ENCODE data around the gene GALNT13. TPM values are rescaled to one million over a fixed set of nuclear protein-coding genes. Genes with fewer than 3 reads are reported as not detected.

The GALNT13 gene
- total RNA-seq, 1 donor from 2014 or later = 2.0 TPM

GRCh38 chr2:154350911-154351310 lies 479.2 kb downstream of the GALNT13 start:
- Histone ChIP-seq H3K4me3 (ENCODE audit: insufficient read depth, low read depth, low read length) (no peak overlapping the region), H4K20me1 (ENCODE audit: insufficient read depth, low read length) (no peaks in the 10 kb centered on the region), H2AFZ (ENCODE audit: low read depth, low read length) (no peak overlapping the region), H3K27me3 (ENCODE audit: insufficient read depth, low read length) (no peaks in the 10 kb centered on the region), H3K79me2 (ENCODE audit: insufficient read depth, low read length) (no peaks in the 10 kb centered on the region), H3K36me3 (ENCODE audit: insufficient read depth, low read length) (no peaks in the 10 kb centered on the region), H3K4me1 (ENCODE audit: insufficient read depth, low read length) (no peaks in the 10 kb centered on the region), H3K9ac (ENCODE audit: low read length) (no peak overlapping the region), H3K9me3 (ENCODE audit: insufficient read depth, low read depth, low read length) (no peaks in the 10 kb centered on the region), H3K4me2 (ENCODE audit: low read length) (no peak overlapping the region), H3K27ac (ENCODE audit: low read depth, low read length) (no peak overlapping the region)
- H3K36me3 Mint-ChIP-seq (ENCODE audit: low read depth, unreplicated experiment) = no peaks in the 10 kb centered on the region
- H3K9me3 Mint-ChIP-seq (ENCODE audit: unreplicated experiment) = no peaks in the 10 kb centered on the region
- no peaks in the 10 kb centered on the region for H3K27me3 Mint-ChIP-seq (ENCODE audit: low read depth, unreplicated experiment)
- FAIRE-seq (no peak), DNase-seq (ENCODE audit: low read depth) (no peak)
- TF ChIP-seq, protein P1, sequence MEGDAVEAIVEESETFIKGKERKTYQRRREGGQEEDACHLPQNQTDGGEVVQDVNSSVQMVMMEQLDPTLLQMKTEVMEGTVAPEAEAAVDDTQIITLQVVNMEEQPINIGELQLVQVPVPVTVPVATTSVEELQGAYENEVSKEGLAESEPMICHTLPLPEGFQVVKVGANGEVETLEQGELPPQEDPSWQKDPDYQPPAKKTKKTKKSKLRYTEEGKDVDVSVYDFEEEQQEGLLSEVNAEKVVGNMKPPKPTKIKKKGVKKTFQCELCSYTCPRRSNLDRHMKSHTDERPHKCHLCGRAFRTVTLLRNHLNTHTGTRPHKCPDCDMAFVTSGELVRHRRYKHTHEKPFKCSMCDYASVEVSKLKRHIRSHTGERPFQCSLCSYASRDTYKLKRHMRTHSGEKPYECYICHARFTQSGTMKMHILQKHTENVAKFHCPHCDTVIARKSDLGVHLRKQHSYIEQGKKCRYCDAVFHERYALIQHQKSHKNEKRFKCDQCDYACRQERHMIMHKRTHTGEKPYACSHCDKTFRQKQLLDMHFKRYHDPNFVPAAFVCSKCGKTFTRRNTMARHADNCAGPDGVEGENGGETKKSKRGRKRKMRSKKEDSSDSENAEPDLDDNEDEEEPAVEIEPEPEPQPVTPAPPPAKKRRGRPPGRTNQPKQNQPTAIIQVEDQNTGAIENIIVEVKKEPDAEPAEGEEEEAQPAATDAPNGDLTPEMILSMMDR (IDR thresholded peaks at IDR 0.05; ENCODE audit: insufficient read depth, low read depth, low read length) = no peak
- TF ChIP-seq EZH2 (IDR thresholded peaks at IDR 0.05; ENCODE audit: insufficient read depth, low read length) = no peak
- H3K4me1 Mint-ChIP-seq (ENCODE audit: low read depth, unreplicated experiment) = no peaks in the 10 kb centered on the region
- no peak overlapping the region for H3K4me3 Mint-ChIP-seq (ENCODE audit: unreplicated experiment)
- no peak overlapping the region for H3K27ac Mint-ChIP-seq (ENCODE audit: unreplicated experiment)

- H3K79me2 ChIP-seq (ENCODE audit: insufficient read depth, low read length) = no peaks in the 10 kb centered on the region
- H3K9ac ChIP-seq (ENCODE audit: low read length) = no peak overlapping the region
- H3K27ac Mint-ChIP-seq (ENCODE audit: unreplicated experiment) = no peak overlapping the region
- H3K4me1 Mint-ChIP-seq (ENCODE audit: low read depth, unreplicated experiment) = no peaks in the 10 kb centered on the region
- no peak overlapping the region for H3K4me3 ChIP-seq (ENCODE audit: insufficient read depth, low read depth, low read length)
- no peaks in the 10 kb centered on the region for H3K27me3 ChIP-seq (ENCODE audit: insufficient read depth, low read length)
- no peak overlapping the region for H3K4me2 ChIP-seq (ENCODE audit: low read length)
- H3K36me3 ChIP-seq (ENCODE audit: insufficient read depth, low read length) = no peaks in the 10 kb centered on the region
- H3K27me3 Mint-ChIP-seq (ENCODE audit: low read depth, unreplicated experiment) = no peaks in the 10 kb centered on the region
- H3K9me3 ChIP-seq (ENCODE audit: insufficient read depth, low read depth, low read length) = no peaks in the 10 kb centered on the region
- no peak overlapping the region for H3K27ac ChIP-seq (ENCODE audit: low read depth, low read length)
- no peak overlapping the region for H3K4me3 Mint-ChIP-seq (ENCODE audit: unreplicated experiment)
- H3K36me3 Mint-ChIP-seq (ENCODE audit: low read depth, unreplicated experiment) = no peaks in the 10 kb centered on the region
- no peak for TF ChIP-seq EZH2 (IDR thresholded peaks at IDR 0.05; ENCODE audit: insufficient read depth, low read length)
- TF ChIP-seq, protein P1 (IDR thresholded peaks at IDR 0.05; ENCODE audit: insufficient read depth, low read depth, low read length) = no peak
- no peak overlapping the region for H2AFZ ChIP-seq (ENCODE audit: low read depth, low read length)
- H3K4me1 ChIP-seq (ENCODE audit: insufficient read depth, low read length) = no peaks in the 10 kb centered on the region
- DNase-seq (ENCODE audit: low read depth) (no peak), FAIRE-seq (no peak)
- no peaks in the 10 kb centered on the region for H3K9me3 Mint-ChIP-seq (ENCODE audit: unreplicated experiment)
- no peaks in the 10 kb centered on the region for H4K20me1 ChIP-seq (ENCODE audit: insufficient read depth, low read length)
Measured at GRCh38 chr2:154361276-154361675, 489.6 kb downstream of the GALNT13 start.

GRCh38 chr2:154368153-154368552 lies 496.4 kb downstream of the GALNT13 start:
- Histone ChIP-seq H3K27ac (ENCODE audit: low read depth, low read length) (no peak overlapping the region), H3K79me2 (ENCODE audit: insufficient read depth, low read length) (no peaks in the 10 kb centered on the region), H3K9ac (ENCODE audit: low read length) (no peak overlapping the region), H3K36me3 (ENCODE audit: insufficient read depth, low read length) (no peaks in the 10 kb centered on the region), H3K4me1 (ENCODE audit: insufficient read depth, low read length) (no peaks in the 10 kb centered on the region), H3K9me3 (ENCODE audit: insufficient read depth, low read depth, low read length) (no peaks in the 10 kb centered on the region), H3K27me3 (ENCODE audit: insufficient read depth, low read length) (no peaks in the 10 kb centered on the region), H2AFZ (ENCODE audit: low read depth, low read length) (no peak overlapping the region), H4K20me1 (ENCODE audit: insufficient read depth, low read length) (no peaks in the 10 kb centered on the region), H3K4me3 (ENCODE audit: insufficient read depth, low read depth, low read length) (no peak overlapping the region), H3K4me2 (ENCODE audit: low read length) (no peak overlapping the region)
- no peaks in the 10 kb centered on the region for H3K36me3 Mint-ChIP-seq (ENCODE audit: low read depth, unreplicated experiment)
- H3K4me3 Mint-ChIP-seq (ENCODE audit: unreplicated experiment) = no peak overlapping the region
- H3K27me3 Mint-ChIP-seq (ENCODE audit: low read depth, unreplicated experiment) = no peaks in the 10 kb centered on the region
- TF ChIP-seq, protein P1 (IDR thresholded peaks at IDR 0.05; ENCODE audit: insufficient read depth, low read depth, low read length) = no peak
- no peak overlapping the region for H3K27ac Mint-ChIP-seq (ENCODE audit: unreplicated experiment)
- no peaks in the 10 kb centered on the region for H3K4me1 Mint-ChIP-seq (ENCODE audit: low read depth, unreplicated experiment)
- H3K9me3 Mint-ChIP-seq (ENCODE audit: unreplicated experiment) = no peaks in the 10 kb centered on the region
- no peak for FAIRE-seq
- no peak for DNase-seq (ENCODE audit: low read depth)
